IMR-90 (cell line): ENCODE results near the gene PAXIP1. TPM values are rescaled to one million over a fixed set of nuclear protein-coding genes. Genes with fewer than 3 reads are reported as not detected.

ENCODE experiments used
- ATAC-seq: fragments of 200-7000 bp; cut with Tn5 transposase; 2 replicates; pipeline ENCODE4 v1.9.1; 2020; ENCODE audit warnings: low read depth, mild to moderate bottlenecking, moderate library complexity
- BruUV-seq: library from RNA; stranded (reverse); fragments of 400-500 nt; replicated peaks from 2 replicates; lab custom pipeline; 2021; lab: Mats Ljungman, UMichigan
- CTCF ChIA-PET: fragments of 300-600 bp; formaldehyde crosslinking; extraction: SDS; loops from one replicate; lab custom pipeline; 2021; ENCODE audit warnings: antibody characterized with exemption; lab: Yijun Ruan, JAX
- POLR2A ChIA-PET: fragments of 300-600 bp; sonication (Branson Sonifier 250); formaldehyde crosslinking; loops from one replicate; lab custom pipeline; 2022; ENCODE audit warnings: antibody characterized with exemption; ENCODE audit not compliant: unreplicated experiment; lab: Charles Lee
- DNase-seq: peaks from one replicate; pipeline ENCODE4 v3.0.0; 2013
- H2AFZ ChIP-seq: replicated peaks from 2 replicates; pipeline ENCODE3; 2013; ENCODE audit warnings: low read length, mild to moderate bottlenecking; ENCODE audit not compliant: poor library complexity
- H2AK5ac ChIP-seq: 2 replicates; pipeline ENCODE4 v1.6.1; 2013; ENCODE audit warnings: low read depth, low read length, inconsistent platforms
- H2AK9ac ChIP-seq: replicated peaks from 2 replicates; pipeline ENCODE3; 2013; ENCODE audit warnings: mild to moderate bottlenecking, low read depth, low read length, moderate library complexity; ENCODE audit not compliant: poor library complexity
- H2BK120ac ChIP-seq: 2 replicates; pipeline ENCODE4 v1.6.1; 2013; ENCODE audit warnings: low read depth, low read length, inconsistent platforms
- H2BK15ac ChIP-seq: 3 replicates; pipeline ENCODE4 v1.6.1; 2013; ENCODE audit warnings: low read depth, low read length, inconsistent platforms
- H2BK20ac ChIP-seq: 2 replicates; pipeline ENCODE4 v1.6.1; 2013; ENCODE audit warnings: low read depth, mild to moderate bottlenecking, inconsistent platforms, low read length, moderate library complexity
- H2BK5ac ChIP-seq: 2 replicates; pipeline ENCODE4 v1.6.1; 2013; ENCODE audit warnings: mild to moderate bottlenecking, low read depth, low read length, inconsistent platforms; ENCODE audit not compliant: poor library complexity, severe bottlenecking
- H3K14ac ChIP-seq: replicated peaks from 2 replicates; pipeline ENCODE4 v1.6.1; 2013; ENCODE audit warnings: low read depth, low read length, inconsistent platforms
- H3K18ac ChIP-seq: 2 replicates; pipeline ENCODE4 v1.6.1; 2013; ENCODE audit warnings: low read depth, low read length, control low read depth
- H3K23ac ChIP-seq: 2 replicates; pipeline ENCODE4 v1.6.1; 2013; ENCODE audit warnings: low read depth, low read length, inconsistent platforms
- H3K27ac ChIP-seq: 2 replicates; pipeline ENCODE4 v1.5.1; 2013; ENCODE audit warnings: mild to moderate bottlenecking, control low read depth, low read length; ENCODE audit not compliant: insufficient read depth
- H3K27me3 ChIP-seq: 2 replicates; pipeline ENCODE4 v1.6.1; 2013; ENCODE audit warnings: low read length; ENCODE audit not compliant: control insufficient read depth, insufficient read depth
- H3K36me3 ChIP-seq: 2 replicates; pipeline ENCODE4 v1.6.1; 2013; ENCODE audit warnings: low read length, mixed read lengths; ENCODE audit not compliant: control insufficient read depth, insufficient read depth
- H3K4ac ChIP-seq: 2 replicates; pipeline ENCODE4 v1.6.1; 2013; ENCODE audit warnings: low read depth, low read length, inconsistent platforms
- H3K4me1 ChIP-seq: 2 replicates; pipeline ENCODE4 v1.6.1; 2013; ENCODE audit warnings: low read length, mixed read lengths; ENCODE audit not compliant: control insufficient read depth, insufficient read depth
- H3K4me2 ChIP-seq: 2 replicates; pipeline ENCODE4 v1.6.1; 2013; ENCODE audit warnings: low read depth, mild to moderate bottlenecking, control low read depth, low read length, moderate library complexity
- H3K4me3 ChIP-seq: 2 replicates; pipeline ENCODE4 v1.5.1; 2013; ENCODE audit warnings: low read depth, mild to moderate bottlenecking, control low read depth, low read length, moderate library complexity; ENCODE audit not compliant: insufficient read depth
- H3K56ac ChIP-seq: 2 replicates; pipeline ENCODE4 v1.6.1; 2013; ENCODE audit warnings: low read length, inconsistent platforms; ENCODE audit not compliant: insufficient read depth; ENCODE audit errors: extremely low read depth
- H3K79me1 ChIP-seq, 2 experiments: 2 replicates each; pipeline ENCODE4 v1.6.1; 2013; ENCODE audit warnings: low read length in 2 of 2, inconsistent platforms in 1 of 2, low read depth in 1 of 2
- H3K9ac ChIP-seq: 2 replicates; pipeline ENCODE4 v1.6.1; 2013; ENCODE audit warnings: low read depth, low read length, control low read depth
- H3K9me1 ChIP-seq: 2 replicates; pipeline ENCODE4 v1.6.1; 2013; ENCODE audit warnings: low read length, inconsistent platforms; ENCODE audit not compliant: insufficient read depth
- H3K9me3 ChIP-seq: 2 replicates; pipeline ENCODE4 v1.6.1; 2013; ENCODE audit warnings: low read length; ENCODE audit not compliant: control insufficient read depth, insufficient read depth
- H4K20me1 ChIP-seq: 2 replicates; pipeline ENCODE4 v1.6.1; 2013; ENCODE audit warnings: low read length, inconsistent platforms; ENCODE audit not compliant: insufficient read depth
- H4K5ac ChIP-seq: 2 replicates; pipeline ENCODE4 v1.6.1; 2013; ENCODE audit warnings: mild to moderate bottlenecking, low read depth, low read length, control low read depth
- H4K8ac ChIP-seq, 2 experiments: 2 replicates each; pipeline ENCODE4 v1.6.1; 2013; ENCODE audit warnings: low read depth in 2 of 2, low read length in 2 of 2, control low read depth in 1 of 2, inconsistent platforms in 1 of 2
- H4K91ac ChIP-seq: 2 replicates; pipeline ENCODE4 v1.6.1; 2013; ENCODE audit warnings: low read depth, low read length, inconsistent platforms; ENCODE audit not compliant: insufficient read depth
- FOS ChIP-seq: fragments of 150-350 bp; IDR thresholded peaks from 2 replicates; pipeline ENCODE4 v1.6.1; 2016; ENCODE audit warnings: low read depth, low read length
- MXI1 ChIP-seq: IDR thresholded peaks from 2 replicates; pipeline ENCODE4 v1.6.1; 2012; ENCODE audit warnings: low read depth, mild to moderate bottlenecking, low read length, moderate library complexity, borderline replicate concordance
- NFE2L2 ChIP-seq: fragments of 150-350 bp; IDR thresholded peaks from 2 replicates; pipeline ENCODE4 v1.6.1; 2016; ENCODE audit warnings: low read depth, mild to moderate bottlenecking, low read length
- RAD21 ChIP-seq: IDR thresholded peaks from 2 replicates; pipeline ENCODE4 v1.6.1; 2012; ENCODE audit warnings: low read length, improper control_type of control experiment
- WGBS, 2 experiments: methylation state at CpG; one replicate each; pipeline versions ENCODE4 v1.1.5 to v1.1.7; 2013; ENCODE audit warnings: missing lambda C conversion rate in 2 of 2; ENCODE audit not compliant: insufficient read length in 1 of 2; ENCODE audit errors: extremely low coverage in 2 of 2; 5-methylcytosine and 5-hydroxymethylcytosine counted together
- dilution Hi-C: fragments of 300-500 bp; cut with HindIII; formaldehyde crosslinking; loops from one replicate; pipeline ENCODE4 v1.14.3; 2018; ENCODE audit warnings: low sequenced_read_pairs; ENCODE audit not compliant: unreplicated experiment
- in situ Hi-C: fragments of 300-500 bp; cut with MboI; formaldehyde crosslinking; loops from 3 replicates; pipeline ENCODE4 v1.14.3; 2019; ENCODE audit warnings: low sequenced_read_pairs, inconsistent platforms, mixed read lengths
- intact Hi-C: fragments of 100-400 bp; cut with micrococcal nuclease; formaldehyde crosslinking; loops from 2 replicates; pipeline ENCODE4 v1.10.0; 2022
- polyA plus RNA-seq, 3 experiments: library from polyadenylated mRNA; depleted of rRNA; stranded (reverse); fragments of >200 nt; gene quantifications; 2 replicates each; pipeline ENCODE4 v1.2.3, GENCODE V29; 2012; ENCODE audit warnings: low replicate concordance in 1 of 3
- total RNA-seq: library from RNA; depleted of rRNA; stranded (reverse); fragments of >200 nt; gene quantifications from 2 replicates; pipeline ENCODE4 v1.2.3, GENCODE V29; 2012

The PAXIP1 gene
- total and polyA plus RNA-seq, 2 of the 4 experiments (the other 2 are of a cell fraction) = 7.3 to 8.7 TPM

DNA sequence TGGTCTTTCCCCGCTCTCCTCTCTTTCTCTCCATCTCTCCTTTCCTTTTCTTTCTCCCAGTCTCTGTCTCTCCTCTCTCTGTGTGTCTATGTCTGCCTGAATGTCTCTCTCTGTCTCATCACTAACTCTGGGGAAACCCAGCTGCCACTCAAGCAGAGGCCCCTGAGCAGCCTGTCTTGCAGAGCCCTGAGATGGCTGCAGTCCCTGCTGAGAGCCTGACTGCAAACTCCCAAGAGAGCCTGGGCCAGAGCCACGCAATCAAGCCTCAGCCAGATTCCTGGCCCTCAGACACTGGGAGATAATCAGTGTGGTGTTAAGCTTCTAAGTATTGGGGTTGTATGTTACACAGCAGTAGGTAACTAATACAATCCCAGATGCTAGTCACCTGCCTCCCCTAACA lies 91.5 kb downstream of the PAXIP1 start:
- peaks cover 8% of the 10 kb centered on the region; the same call in 1 of the 2 replicates for H3K9me3 ChIP-seq
- DNase-seq (no peak), ATAC-seq (no peak)
- no CpG with 5 or more reads among the region's 2 CpGs for WGBS, 2 experiments
- H3K9me1 ChIP-seq = no peaks in the 10 kb centered on the region
- no peak overlapping the region for H2BK20ac ChIP-seq
- dilution Hi-C loops (no loop called here), intact Hi-C loops (no loop called here), in situ Hi-C loops (no loop called here)
- H3K4me2 ChIP-seq = no peak overlapping the region
- no peak overlapping the region for H3K23ac ChIP-seq
- no peak overlapping the region for H4K91ac ChIP-seq
- H2AK9ac ChIP-seq = no peak overlapping the region
- no peak overlapping the region for H4K5ac ChIP-seq
- no peak overlapping the region for H3K4ac ChIP-seq
- no peak overlapping the region for H2AK5ac ChIP-seq
- CTCF ChIA-PET = interaction anchor here (0.9 kb wide), 1 partner anchor 434 kb away, joined by 3 read pairs; no protein-coding TSS in a partner anchor
- H3K18ac ChIP-seq = no peak overlapping the region
- H3K14ac ChIP-seq = no peak overlapping the region
- no peaks in the 10 kb centered on the region for H4K20me1 ChIP-seq
- no peak overlapping the region for H3K9ac ChIP-seq
- no peak overlapping the region for H2BK120ac ChIP-seq
- no peak overlapping the region for H2AFZ ChIP-seq
- no peak overlapping the region for H3K56ac ChIP-seq
- H3K79me1 ChIP-seq = no peaks in the 10 kb centered on the region
- H3K36me3 ChIP-seq = no peaks in the 10 kb centered on the region
- no peak overlapping the region for H2BK5ac ChIP-seq
- no peak overlapping the region for H3K4me3 ChIP-seq
- peaks cover 12% of the 10 kb centered on the region; the same call in 1 of the 2 replicates for H3K27me3 ChIP-seq
- no peaks in the 10 kb centered on the region for H3K4me1 ChIP-seq
- no peak overlapping the region for H4K8ac ChIP-seq
- TF ChIP-seq RAD21 = no peak
- no peak for TF ChIP-seq FOS
- no peak for TF ChIP-seq MXI1
- no peak for TF ChIP-seq NFE2L2
- BruUV-seq = no TSS peak
- H2BK15ac ChIP-seq = no peak overlapping the region
- POLR2A ChIA-PET = interaction anchor here (0.6 kb wide), 1 partner anchor 385 kb away, joined by 5 read pairs; no protein-coding TSS in a partner anchor
- no peak overlapping the region for H3K27ac ChIP-seq
